Daoy (cell line): ENCODE data around the gene FBRS. TPM values are rescaled to one million over a fixed set of nuclear protein-coding genes. Genes with fewer than 3 reads are reported as not detected.
"Not testable (repeated sequence)": the region's sequence is repeated elsewhere in the genome, so short reads cannot be mapped to it uniquely, and the experiment has no call there.

ENCODE experiments used
- DNase-seq: peaks from one replicate; pipeline ENCODE4 v3.0.0-alpha.2; 2015; ENCODE audit warnings: low read depth
- total RNA-seq: library from RNA; depleted of rRNA; stranded (reverse); fragments of >200 nt; shearing (Covaris generic); gene quantifications from 2 replicates; pipeline ENCODE4 v1.2.3, GENCODE V29; 2014

Gene FBRS
- total RNA-seq, 1 experiment from 2014 or later, result 14.5 TPM

DNA sequence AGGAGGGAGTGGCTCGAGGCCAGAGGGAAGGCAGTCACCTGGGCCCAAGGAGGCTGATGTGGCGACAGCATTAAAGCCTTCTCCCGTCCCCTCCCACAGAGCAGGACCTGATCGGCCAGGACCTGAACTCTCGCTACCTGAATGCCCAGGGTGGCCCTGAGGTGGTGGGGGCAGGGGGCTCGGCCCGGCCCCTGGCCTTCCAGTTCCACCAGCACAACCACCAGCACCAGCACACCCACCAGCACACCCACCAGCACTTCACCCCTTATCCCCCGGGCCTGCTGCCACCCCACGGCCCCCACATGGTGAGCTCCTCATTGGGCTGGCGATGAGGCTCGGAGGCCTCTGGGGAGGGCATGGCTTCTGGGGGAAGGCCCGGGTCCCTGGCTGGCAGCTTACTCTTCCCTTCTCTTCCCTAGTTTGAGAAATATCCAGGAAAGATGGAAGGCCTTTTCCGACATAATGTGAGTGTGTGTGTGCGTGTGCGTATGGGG lies 6.4 kb downstream of the FBRS start:
- DNase-seq, result no peak

- DNase-seq, result no peak
Observed at GRCh38 chr16:30665155-30665829, 7.1 kb downstream of the FBRS start.

- DNase-seq, result no peak
Observed at GRCh38 chr16:30665830-30666190, 7.6 kb downstream of the FBRS start.

GRCh38 chr16:30666681-30667080 lies 8.4 kb downstream of the FBRS start:
- DNase-seq, result no peak

DNA sequence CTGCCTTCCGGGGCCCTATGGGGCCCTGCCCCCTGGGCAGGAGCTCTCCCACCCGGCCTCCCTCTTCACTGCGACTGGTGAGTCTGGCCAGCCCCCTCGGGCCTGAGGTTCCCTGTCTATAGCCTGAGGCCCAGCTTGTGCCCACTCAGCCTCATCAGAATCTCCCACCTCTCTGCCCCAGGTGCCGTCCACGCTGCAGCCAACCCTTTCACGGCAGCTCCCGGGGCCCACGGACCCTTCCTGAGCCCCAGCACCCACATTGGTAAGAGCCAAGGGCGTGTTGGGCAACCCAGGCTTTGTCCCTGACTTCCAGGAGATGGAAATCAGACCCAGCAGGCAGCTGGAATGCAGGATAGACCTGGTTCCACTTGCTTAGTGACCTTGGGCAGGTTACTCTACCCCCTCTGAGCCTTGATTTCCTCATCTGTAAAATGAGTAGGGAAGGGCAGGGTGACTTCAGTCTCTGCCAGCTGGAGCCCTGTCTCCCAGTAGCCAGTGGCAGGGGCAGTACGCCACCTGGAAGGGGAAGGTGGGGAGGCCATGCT lies 9.2 kb downstream of the FBRS start:
- DNase-seq, result no peak

DNA sequence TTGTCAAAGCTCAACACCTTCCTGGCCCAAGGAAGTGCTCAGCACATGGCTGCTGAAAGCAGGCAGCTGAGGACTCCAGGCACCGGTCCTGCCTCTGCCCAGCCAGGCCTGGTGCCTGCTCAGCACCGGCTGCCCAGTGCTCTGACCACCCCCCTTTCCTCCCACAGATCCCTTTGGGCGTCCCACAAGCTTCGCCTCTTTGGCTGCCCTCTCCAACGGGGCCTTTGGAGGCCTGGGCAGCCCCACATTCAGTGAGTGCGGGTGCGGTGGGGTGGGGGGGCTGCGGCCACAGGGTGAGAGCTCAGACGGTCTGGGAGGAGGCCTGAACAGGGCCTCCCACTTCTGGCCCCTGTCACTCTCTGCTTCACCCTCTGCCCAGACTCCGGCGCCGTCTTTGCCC lies 10.2 kb downstream of the FBRS start:
- DNase-seq, result no peak

DNA sequence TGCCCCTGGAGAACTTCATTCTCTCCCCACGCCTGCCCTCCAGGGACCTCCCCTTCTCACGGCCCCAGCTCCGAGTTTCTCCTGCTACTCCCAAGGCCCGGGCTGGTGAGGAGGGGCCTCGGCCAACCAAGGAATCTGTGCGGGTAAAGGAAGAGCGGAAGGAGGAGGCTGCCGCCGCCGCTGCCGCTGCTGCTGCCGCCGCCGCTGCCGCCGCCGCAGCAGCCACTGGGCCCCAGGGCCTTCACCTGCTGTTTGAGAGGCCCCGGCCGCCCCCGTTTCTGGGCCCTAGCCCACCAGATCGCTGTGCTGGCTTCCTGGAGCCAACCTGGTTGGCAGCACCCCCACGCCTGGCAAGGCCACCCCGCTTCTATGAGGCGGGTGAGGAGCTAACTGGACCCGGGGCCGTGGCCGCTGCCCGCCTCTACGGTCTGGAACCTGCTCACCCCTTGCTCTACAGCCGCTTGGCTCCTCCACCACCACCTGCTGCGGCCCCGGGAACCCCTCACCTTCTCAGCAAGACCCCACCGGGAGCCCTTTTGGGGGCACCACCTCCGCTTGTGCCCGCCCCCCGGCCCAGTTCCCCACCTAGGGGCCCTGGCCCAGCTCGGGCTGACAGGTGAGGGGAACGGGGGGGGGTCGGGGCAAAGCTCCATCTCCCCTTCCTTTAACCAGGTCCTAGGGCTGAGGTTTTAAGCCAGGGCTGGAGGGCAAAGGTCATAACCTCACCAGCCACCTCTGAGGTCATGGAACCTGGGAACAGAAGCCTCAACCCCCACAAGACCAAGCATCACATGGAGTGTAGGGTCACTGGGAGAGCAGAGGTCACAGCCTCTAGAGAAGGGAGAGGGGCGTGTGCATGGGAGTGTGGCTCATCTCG lies 11.0 kb downstream of the FBRS start:
- no peak for DNase-seq

DNA sequence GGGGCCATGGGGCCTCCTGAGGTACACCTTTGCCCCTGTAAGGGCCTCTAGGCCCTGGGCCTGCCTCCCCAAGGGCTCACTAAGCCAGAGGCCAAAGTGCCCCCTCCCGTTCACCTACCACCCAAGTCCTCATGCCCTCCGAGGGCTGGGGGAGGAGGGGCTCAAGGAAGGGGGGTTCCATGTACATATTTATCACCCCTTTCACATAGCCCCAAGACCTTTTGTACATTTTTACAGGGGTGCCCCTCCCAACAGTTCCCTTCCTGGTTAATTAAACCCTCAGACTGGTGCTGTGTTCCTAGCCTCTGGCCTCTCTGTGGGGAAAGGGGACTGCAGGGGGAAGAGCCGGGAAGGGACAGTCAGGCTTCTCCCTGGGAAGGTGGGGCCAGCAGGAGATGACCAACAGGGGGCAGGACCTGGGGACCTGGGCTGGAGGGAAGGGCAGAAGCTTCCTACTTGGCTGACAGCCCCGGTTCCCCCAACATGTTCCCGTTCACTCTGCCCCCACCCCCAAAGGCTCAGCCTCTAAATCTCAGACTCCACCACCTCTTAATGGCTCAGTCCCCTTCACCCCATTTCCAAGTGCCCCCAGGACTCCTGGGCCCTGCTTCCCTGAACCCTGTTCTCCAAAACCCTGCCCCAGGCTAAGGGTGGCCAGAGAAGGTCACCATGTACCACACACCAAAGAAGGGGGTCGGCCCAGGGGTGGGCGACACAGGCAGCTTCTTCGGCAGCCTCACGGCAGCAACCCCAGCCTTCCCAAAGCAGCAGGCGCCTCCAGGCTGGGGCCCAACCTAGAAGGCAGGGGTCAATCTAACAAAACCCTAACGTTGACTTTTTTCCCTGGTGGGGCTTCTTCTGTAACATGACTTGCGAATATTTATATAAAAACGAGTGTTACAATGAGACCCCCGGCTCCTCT lies 11.9 kb downstream of the FBRS start:
- no peak for DNase-seq

DNA sequence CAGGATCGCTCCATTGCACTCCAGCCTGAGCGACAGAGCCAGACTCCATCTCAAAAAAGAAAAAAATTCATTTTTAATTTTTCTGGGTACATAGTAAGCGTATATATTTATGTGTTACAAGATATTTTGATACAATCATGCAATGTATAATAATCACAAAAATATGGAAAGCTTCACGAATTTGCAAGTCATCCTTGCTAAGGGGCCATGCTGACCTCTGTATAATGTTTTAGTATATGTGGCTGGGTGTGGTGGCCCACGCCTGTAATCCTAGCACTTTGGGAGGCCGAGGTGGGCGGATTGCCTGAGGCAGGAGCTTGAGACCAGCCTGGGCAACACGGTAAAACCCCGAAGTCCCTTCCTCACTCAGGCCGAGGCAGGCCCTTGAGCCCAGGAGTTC lies 16.9 kb downstream of the FBRS start:
- no peak for DNase-seq

DNA sequence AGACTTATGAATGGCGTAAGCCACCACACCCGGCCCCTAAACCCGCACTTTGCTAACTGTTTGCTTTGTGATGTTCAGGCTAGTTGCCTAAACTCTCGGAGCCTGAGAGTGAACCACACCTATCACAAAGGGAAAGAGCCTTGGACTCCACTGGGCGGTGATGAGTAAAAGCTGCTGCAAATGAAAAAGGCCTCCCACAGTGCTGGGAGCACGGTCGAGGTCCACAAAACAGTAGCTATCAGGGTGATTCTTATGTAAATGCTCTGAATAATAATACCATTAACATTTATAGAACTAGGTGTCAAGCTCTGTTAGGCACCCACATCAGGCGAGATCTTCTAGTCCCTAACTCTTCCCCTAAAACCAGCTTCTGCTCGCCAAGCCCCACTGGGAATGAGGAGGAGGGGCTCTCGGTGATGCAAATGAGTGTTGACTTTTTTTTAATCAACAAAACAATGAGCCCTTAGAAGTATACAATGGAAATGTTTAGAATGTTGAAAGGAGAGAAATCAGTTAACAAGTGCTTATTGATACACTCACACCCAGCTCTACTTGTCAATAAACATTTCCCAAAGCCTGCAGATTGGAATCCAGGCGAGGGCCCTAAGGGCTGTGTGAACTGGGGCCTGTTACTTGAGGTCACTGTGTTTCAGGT lies 19.8 kb downstream of the FBRS start:
- no peak for DNase-seq

GRCh38 chr16:30678586-30678970 lies 20.3 kb downstream of the FBRS start:
- DNase-seq, result no peak

DNA sequence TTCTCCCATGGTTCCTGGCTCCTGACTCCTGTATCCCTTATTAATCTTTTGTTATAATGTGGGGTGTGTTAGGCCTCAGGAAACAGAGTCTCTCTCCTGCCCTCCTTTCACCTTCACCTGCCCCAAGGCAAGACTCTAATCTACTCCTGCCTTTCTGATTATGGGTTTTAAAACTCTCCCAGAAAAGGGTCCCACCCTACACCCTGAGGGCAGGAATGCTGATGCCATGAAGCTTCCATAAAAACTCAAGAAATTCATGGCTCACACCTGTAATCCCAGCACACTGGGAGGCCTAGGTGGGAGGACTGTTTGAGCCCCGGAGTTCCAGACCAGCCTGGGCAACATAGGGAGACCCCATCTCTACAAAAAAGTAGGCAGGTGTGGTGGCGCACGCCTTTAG lies 22.1 kb downstream of the FBRS start:
- no peak for DNase-seq

DNA sequence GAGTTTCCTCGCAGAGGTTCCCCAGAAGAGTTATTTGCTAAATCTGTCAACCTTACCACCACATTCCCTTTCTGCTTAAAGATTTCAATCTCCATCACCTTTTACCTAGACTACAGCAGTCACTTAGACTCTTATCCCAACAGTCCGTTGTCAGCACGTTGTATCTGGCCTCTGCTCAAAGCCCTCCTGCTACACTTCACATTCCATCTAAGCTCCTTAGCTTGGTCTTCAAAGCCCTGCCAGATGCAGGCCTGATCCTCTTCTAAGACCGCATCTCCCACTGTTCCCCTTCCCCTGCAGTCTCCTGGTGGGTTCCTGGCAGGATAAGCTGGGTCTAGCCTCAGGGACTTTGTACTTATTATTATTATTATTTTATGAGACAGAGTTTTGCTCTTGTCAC lies 30.5 kb downstream of the FBRS start:
- DNase-seq, result no peak

DNA sequence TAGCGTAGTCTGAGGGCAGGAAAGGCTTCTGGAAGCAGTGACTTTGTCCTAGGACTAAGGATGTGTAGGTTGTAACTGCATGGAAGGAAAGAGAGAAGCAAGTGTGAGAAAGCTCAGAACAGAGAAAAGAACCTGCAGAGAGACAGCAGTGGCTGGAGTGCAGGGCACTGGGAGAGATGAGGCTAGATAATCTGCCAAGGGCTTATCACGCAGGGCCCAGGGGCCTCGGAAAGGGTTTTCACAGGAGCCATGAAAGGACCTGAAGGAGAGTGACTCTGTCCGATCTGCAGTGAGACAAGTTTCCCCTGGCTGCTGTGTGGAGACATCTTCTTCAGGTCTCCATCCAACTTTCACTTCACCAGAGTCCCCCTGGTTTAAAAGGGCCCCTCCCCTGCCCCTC lies 33.7 kb downstream of the FBRS start:
- no peak for DNase-seq

- DNase-seq, result no peak
Observed at GRCh38 chr16:30692396-30693064, 34.3 kb downstream of the FBRS start.

DNA sequence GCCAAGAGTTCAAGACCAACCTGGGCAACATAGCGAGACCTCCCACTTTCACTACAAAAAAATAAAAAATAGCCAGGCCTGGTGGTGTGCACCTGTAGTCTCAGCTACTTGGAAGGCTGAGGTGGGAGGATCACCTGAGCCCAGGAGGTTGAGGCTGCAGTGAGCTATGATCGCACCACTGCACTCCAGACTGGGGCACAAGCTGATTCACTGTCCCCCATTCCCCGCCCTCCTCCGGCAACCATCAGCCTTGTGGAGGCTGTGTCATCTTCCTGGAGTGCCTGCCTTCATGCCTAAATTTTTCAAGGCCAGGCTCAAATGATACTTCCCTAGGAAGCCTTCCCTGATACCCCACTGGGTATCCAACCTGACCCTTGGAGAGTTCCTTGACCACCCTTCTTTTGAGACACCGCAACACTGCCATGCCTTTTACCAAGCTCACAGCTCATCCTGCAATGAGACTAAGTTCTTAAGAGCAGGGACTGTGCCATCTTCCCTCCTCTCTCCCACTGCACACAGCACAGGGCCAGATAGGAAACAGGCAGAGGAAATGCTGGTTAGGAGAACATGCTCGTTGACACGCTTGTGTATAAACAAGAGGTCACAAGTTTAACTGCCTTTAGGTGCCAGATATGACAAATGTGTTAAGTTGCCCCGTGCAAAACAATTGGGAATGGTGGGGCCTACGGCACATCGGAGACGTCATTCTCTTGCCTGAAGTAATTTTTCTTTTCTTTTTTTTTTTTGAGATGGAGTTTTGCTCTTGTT lies 36.9 kb downstream of the FBRS start:
- DNase-seq, result no peak

- not testable (repeated sequence) for DNase-seq
Observed at GRCh38 chr16:30696646-30697045, 38.4 kb downstream of the FBRS start.

GRCh38 chr16:30697264-30698138 lies 39.3 kb downstream of the FBRS start:
- DNase-seq, result no peak
